ENCODE results near the gene ABHD1.
"Not testable (repeated sequence)": the region's sequence is repeated elsewhere in the genome, so short reads cannot be mapped to it uniquely, and the experiment has no call there.

Gene ABHD1

DNA sequence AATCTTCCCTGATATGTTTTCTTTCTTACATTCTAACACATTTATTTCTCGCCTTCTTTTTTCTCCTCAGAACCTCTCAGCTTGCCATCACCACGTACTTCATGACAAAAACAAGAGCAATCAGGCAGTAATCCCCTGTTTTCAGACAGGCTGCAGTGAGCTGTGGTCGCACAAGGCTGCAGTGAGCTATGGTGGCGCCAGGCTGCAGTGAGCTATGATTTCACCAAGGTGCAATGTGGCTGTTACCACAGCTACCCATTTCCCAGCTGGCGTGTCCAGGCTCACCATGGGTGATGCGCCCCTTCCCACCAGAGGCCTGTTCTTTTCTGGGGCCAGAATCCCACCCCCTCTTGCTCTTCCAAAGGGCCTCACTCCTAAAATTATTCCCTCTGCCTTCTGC, 51.0 kb downstream of the ABHD1 start:
- DNase-seq: no peak

GRCh38 chr2:27175330-27175729, 51.7 kb downstream of the ABHD1 start:
- no peak for DNase-seq

- not testable (repeated sequence) for DNase-seq
These were observed 52.2 kb downstream of the ABHD1 start for GRCh38 chr2:27175781-27176180.

- no peak for DNase-seq
These were observed 54.1 kb downstream of the ABHD1 start for GRCh38 chr2:27177441-27178351.

- no peak for DNase-seq
These were observed 54.9 kb downstream of the ABHD1 start for GRCh38 chr2:27178469-27178868.

DNA sequence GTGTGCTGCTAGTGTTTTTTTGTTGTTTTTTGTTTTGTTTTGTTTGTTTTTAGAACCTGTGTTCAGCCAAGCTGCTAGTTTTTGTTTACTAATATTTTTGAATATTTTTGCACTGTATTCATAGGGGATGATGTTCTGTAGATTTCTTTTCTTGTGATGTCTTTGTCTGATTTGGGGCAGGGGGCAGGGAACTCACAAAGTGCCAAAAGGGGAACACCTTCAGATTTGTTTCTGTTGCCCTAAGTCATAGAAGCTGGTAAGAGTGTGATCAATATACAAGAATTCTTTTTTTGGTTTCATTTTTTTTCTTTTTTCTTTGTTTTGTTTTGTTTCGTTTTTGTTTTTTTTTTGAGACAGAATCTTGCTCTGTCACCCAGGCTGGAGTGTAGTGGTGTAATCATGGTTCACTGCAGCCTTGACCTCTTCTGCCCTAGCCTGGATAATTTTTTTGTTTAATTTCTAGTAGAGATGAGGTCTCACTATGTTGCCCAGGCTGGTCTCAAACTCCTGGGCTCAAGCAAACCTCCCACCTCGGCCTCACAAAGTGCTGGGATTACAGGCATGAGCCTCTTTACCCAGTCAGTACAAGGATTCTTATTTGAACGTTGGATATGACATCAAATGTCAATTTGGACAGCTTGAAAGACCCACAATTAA, 55.9 kb downstream of the ABHD1 start:
- DNase-seq: no peak

Measured in hematopoietic multipotent progenitor cell treated with erythropoietin and hydrocortisone succinate and interleukin-3 and kit ligand, for 6 days (in vitro differentiated cells).